Pancreas (tissue), 10 donors: ENCODE data around the gene OTULIN. TPM values are rescaled to one million over a fixed set of nuclear protein-coding genes. Genes with fewer than 3 reads are reported as not detected.

ENCODE experiments used
- ATAC-seq, 4 donors: fragments of 200-7000 bp; cut with Tn5 transposase; one replicate each; pipeline versions ENCODE4 v1.8.0 to v1.9.1; 2020; ENCODE audit warnings: mild to moderate bottlenecking in 4 of 4, moderate library complexity in 4 of 4
- DNase-seq, 6 donors: peaks; one replicate each; pipeline ENCODE4 v3.0.0-alpha.2; 2020
- FAIRE-seq: peaks from 2 replicates; lab custom pipeline; 2012; peaks lifted over from hg19 to GRCh38; lab: Jason Lieb, UNC
- H3K27ac ChIP-seq, 4 donors: fragments of 200-600 bp; sonication (generic); 1 replicate in 3 of 4; 2 replicates in 1 of 4; pipeline versions ENCODE4 v1.5.0 to v1.8.0; 2020
- H3K27me3 ChIP-seq, 4 donors: fragments of 200-600 bp; one replicate each; pipeline ENCODE4 v1.8.0; 2021
- H3K36me3 ChIP-seq, 3 donors: fragments of 200-600 bp; sonication (generic) in 1 of 3; one replicate each; pipeline versions ENCODE4 v1.5.0 to v1.8.0; 2020 to 2021
- H3K4me1 ChIP-seq, 3 donors: fragments of 200-600 bp; one replicate each; pipeline ENCODE4 v1.8.0; 2021
- H3K4me3 ChIP-seq, 4 donors: fragments of 200-600 bp; sonication (generic) in 2 of 4; one replicate each; pipeline versions ENCODE4 v1.5.0 to v1.8.0; 2020 to 2021
- H3K9me3 ChIP-seq, 4 donors: fragments of 200-600 bp; one replicate each; pipeline ENCODE4 v1.8.0; 2021
- whole genome bisulfite sequencing, 2 donors: extraction: QIAGEN DNeasy Blood & Tissue Kit; methylation state at CpG; one replicate each; pipeline ENCODE4 v1.1.7; 2013; 5-methylcytosine and 5-hydroxymethylcytosine counted together
- intact Hi-C, 3 donors: fragments of 100-400 bp; cut with DNase I; formaldehyde crosslinking; loops; one replicate each; pipeline versions ENCODE4 v1.11.1 to v1.14.2; 2022
- polyA plus RNA-seq, 2 donors: library from polyadenylated mRNA; stranded (reverse); fragments of 200-250 nt; gene quantifications; one replicate each; pipeline ENCODE4 v1.2.3, GENCODE V29; 2013
- total RNA-seq, 6 donors: library from RNA; stranded (reverse); fragmentation: NEBNext Ultra II Directional in 4 of 6; extraction: Animal tissue kit (Norgen Biotek cat#: 25700) in 4 of 6; gene quantifications; one replicate each; pipeline versions ENCODE4 v1.2.1 to v1.2.4, GENCODE V29; 2021 to 2023
- TF ChIP-seq, protein P1 (sequence below), 4 donors: fragments of 200-600 bp; sonication (generic) in 3 of 4; IDR thresholded peaks; one replicate each; pipeline versions ENCODE4 v1.5.0 to v1.8.0; 2021; ENCODE audit warnings: antibody characterized with exemption in 4 of 4
- donor health status: healthy with polysubstance abuse.
- donor health status: DM: no; HTN: no; CAD: no; lungs with moderate emphysema.
- donor health status: DM: no; HTN: no; CAD: no.
- donor health status: control.
- donor health status: control.
- donor health status: Bipolar disorder and iron deficiency.
- donor health status: DM: yes; HTN: yes; CAD: no.
- donor health status: DM: no; HTN: no; CAD: no.
- donor health status: DM: no; HTN: no; CAD: no.
- donor health status: DM: yes; HTN: yes; CAD: no.

Gene OTULIN
- total and polyA plus RNA-seq, 8 donors, result 4.7 to 21.6 (median 11.5) TPM

DNA sequence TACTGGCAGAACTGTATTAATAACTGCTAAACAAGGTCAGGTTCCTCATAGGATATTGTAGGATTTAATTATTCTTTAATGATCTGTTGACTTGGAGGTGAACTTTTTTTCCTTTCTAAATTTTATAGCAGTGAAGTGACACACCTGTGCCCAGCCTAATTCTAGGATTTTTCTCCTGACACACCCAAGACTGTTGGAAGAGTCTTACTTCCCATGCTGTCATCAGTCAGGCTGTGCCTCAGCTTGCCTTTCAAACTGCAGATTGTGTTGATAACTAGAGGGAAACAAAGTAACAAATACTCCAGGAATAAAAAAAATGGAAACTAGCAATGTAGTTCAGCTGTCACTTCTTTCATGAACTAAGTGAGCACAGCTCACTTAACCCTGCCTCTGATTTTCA, 22.0 kb downstream of the OTULIN start:
- DNase-seq, result no peak
- TF ChIP-seq, protein P1, sequence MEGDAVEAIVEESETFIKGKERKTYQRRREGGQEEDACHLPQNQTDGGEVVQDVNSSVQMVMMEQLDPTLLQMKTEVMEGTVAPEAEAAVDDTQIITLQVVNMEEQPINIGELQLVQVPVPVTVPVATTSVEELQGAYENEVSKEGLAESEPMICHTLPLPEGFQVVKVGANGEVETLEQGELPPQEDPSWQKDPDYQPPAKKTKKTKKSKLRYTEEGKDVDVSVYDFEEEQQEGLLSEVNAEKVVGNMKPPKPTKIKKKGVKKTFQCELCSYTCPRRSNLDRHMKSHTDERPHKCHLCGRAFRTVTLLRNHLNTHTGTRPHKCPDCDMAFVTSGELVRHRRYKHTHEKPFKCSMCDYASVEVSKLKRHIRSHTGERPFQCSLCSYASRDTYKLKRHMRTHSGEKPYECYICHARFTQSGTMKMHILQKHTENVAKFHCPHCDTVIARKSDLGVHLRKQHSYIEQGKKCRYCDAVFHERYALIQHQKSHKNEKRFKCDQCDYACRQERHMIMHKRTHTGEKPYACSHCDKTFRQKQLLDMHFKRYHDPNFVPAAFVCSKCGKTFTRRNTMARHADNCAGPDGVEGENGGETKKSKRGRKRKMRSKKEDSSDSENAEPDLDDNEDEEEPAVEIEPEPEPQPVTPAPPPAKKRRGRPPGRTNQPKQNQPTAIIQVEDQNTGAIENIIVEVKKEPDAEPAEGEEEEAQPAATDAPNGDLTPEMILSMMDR (IDR thresholded peaks at IDR 0.05), result no peak
- H3K4me1 ChIP-seq, result no peaks in the 10 kb centered on the region
- no peak for FAIRE-seq
- H3K4me3 ChIP-seq, result no peak overlapping the region
- H3K27me3 ChIP-seq, result no peaks in the 10 kb centered on the region
- H3K27ac ChIP-seq, result no peak overlapping the region
- H3K9me3 ChIP-seq, result no peaks in the 10 kb centered on the region
- intact Hi-C loops, result no loop called here
- ATAC-seq, result no peak
- H3K36me3 ChIP-seq, result peaks cover 0 to 51% (median 20%) of the 10 kb centered on the region in 3 donors

DNA sequence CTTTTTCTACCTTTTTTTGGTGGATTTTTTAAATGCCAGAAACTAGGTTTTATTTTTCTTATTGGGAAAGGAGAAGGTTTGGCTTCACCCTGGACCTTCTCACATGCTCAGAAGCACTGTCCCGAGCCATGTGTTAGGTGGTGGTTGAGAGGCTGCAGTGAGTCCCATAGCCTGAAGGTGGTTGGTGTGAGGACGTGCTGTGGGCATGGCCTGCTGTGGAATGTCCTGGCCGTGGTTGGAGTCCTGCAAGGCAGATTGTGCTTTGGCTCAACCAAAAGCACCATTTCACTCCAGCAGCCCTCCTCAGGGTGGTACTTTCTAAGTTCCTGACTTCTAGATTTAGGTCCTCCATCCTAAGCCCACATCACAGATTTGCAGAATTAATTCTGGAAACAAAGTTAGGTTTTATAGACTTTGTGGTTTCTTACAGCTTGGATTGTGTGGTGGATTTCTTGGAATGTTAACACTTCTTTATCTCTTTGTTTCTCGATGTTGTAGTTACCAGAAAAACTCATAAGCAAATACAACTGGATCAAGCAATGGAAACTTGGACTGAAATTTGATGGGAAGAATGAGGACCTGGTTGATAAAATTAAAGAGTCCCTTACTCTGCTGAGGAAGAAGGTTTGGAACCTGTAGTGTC, 22.6 kb downstream of the OTULIN start:
- FAIRE-seq, result no peak
- intact Hi-C loops, result no loop called here
- Histone ChIP-seq H3K27ac (no peak overlapping the region), H3K27me3 (no peaks in the 10 kb centered on the region), H3K4me1 (no peaks in the 10 kb centered on the region), H3K36me3 (peaks cover 0 to 46% (median 17%) of the 10 kb centered on the region in 3 donors), H3K4me3 (no peak overlapping the region), H3K9me3 (no peaks in the 10 kb centered on the region)
- WGBS, 2 donors, result 44 to 57% methylated on average over 4 of the region's 4 CpGs
- no peak for ATAC-seq
- DNase-seq, result no peak
- TF ChIP-seq, protein P1 (IDR thresholded peaks at IDR 0.05), result no peak

DNA sequence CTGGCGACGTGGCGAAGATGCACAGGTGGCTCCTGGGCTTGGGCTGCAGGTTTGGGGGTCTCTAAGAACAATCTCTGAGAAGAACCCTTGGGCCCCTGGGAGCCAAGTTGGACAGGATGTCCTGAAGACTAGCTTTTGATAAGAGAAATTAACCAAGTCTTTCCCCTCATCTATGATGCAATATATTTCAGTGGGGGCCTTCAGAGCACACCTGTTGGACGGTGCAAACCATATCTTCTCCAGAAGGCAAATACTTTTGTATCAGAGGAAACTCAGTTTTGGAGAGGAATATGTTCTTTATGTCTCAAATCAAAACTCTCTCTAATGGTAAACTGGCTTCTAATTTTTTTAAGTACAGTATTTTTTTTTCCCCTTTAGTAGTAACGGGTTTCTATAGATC, 28.6 kb downstream of the OTULIN start:
- no peak for FAIRE-seq
- 94 to 95% methylated on average over 5 of the region's 5 CpGs for WGBS, 2 donors
- peaks cover 0 to 50% (median 15%) of the 10 kb centered on the region in 3 donors for H3K36me3 ChIP-seq

DNA sequence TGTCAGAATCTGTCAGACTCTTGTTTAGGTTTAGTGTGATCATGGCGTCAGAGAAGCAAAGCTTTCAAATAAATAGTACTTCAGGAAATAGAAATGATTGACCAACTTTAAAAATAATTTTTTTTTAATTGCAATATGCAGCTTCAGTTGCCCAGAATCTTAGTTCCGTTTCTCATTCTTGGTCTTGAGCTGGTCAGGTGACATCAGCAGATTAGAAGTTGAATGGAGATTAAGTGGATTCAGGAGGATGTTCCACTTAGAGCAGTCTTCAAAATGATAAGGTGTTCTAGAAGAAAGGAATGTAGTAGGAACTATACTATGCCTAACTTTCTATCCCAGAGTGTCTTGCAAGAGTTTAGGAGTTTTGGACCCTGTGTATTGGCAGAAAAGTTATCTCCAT, 30.6 kb downstream of the OTULIN start:
- Histone ChIP-seq H3K27me3 (no peaks in the 10 kb centered on the region), H3K27ac (no peak overlapping the region), H3K4me3 (no peak overlapping the region), H3K4me1 (no peaks in the 10 kb centered on the region), H3K9me3 (no peaks in the 10 kb centered on the region), H3K36me3 (peaks cover 0 to 32% (median 11%) of the 10 kb centered on the region in 3 donors)
- FAIRE-seq, result no peak
- WGBS, 2 donors, result 87 to 90% methylated on average over 2 of the region's 2 CpGs
- intact Hi-C loops, result no loop called here
- DNase-seq, result no peak
- TF ChIP-seq, protein P1 (IDR thresholded peaks at IDR 0.05), result no peak
- no peak for ATAC-seq

More for the DNA sequence above, 28.6 kb downstream of the OTULIN start:
- Histone ChIP-seq H3K4me1 (no peaks in the 10 kb centered on the region), H3K4me3 (no peak overlapping the region), H3K27me3 (no peaks in the 10 kb centered on the region), H3K9me3 (no peaks in the 10 kb centered on the region), H3K27ac (no peak overlapping the region)
- DNase-seq (no peak), ATAC-seq (no peak)
- TF ChIP-seq, protein P1 (IDR thresholded peaks at IDR 0.05), result no peak
- intact Hi-C loops, result no loop called here

DNA sequence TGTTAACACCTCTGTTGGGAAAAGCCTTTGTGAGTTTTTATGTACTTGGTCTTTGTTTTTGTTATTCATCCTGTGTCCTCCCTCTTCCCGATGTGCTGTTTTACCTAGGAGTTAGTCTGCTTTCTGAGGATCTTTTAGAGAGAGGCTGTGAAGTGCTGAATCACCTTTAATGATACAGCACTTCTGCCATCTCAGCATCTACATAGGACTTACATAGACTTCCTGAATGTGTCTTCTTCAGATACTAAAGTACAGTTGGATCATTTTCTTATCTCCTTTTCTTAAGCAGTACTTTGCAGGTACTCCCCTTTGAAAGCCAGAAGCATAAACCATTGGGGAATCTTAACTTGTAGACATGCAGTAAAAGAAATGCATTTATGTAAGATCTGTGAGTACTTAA, 31.5 kb downstream of the OTULIN start:
- Histone ChIP-seq H3K4me1 (no peaks in the 10 kb centered on the region), H3K4me3 (no peak overlapping the region), H3K9me3 (no peaks in the 10 kb centered on the region), H3K27me3 (no peaks in the 10 kb centered on the region), H3K36me3 (peaks cover 0 to 23% (median 7%) of the 10 kb centered on the region in 3 donors), H3K27ac (no peak overlapping the region)
- intact Hi-C loops, result no loop called here
- ATAC-seq (no peak), FAIRE-seq (no peak), DNase-seq (no peak)
- TF ChIP-seq, protein P1 (IDR thresholded peaks at IDR 0.05), result no peak
- 60 to 65% methylated on average over 1 of the region's 1 CpG for WGBS, 2 donors
